Measurements from ENCODE around the gene CALM3. TPM values are rescaled to one million over a fixed set of nuclear protein-coding genes. Genes with fewer than 3 reads are reported as not detected.

Gene CALM3
- total and polyA plus RNA-seq, 2 experiments from 2014 or later = 148 to 215 TPM

GRCh38 chr19:46609511-46610412 lies 8.6 kb downstream of the CALM3 start:
- Histone ChIP-seq H2AFZ (no peak overlapping the region), H3K27me3 (ENCODE audit: insufficient read depth) (no peaks in the 10 kb centered on the region), H3K4me3 (no peak overlapping the region), H3F3A (replicated peaks; ENCODE audit: low read depth) (no peaks in the 10 kb centered on the region), H3K27ac (ENCODE audit: low read depth) (no peak overlapping the region), H3K4me1 (ENCODE audit: insufficient read depth) (no peaks in the 10 kb centered on the region), H3K79me2 (replicated peaks; ENCODE audit: insufficient read depth) (peaks cover 5% of the 10 kb centered on the region; the same call in 1 of the 2 replicates), H4K20me1 (replicated peaks; ENCODE audit: insufficient read depth) (peaks cover 4% of the 10 kb centered on the region; the same call in 1 of the 2 replicates), H3K4me2 (no peak overlapping the region), H3K9me2 (ENCODE audit: insufficient read depth) (no peaks in the 10 kb centered on the region), H3K36me3 (ENCODE audit: insufficient read depth) (peaks cover 21% of the 10 kb centered on the region; the same call in 1 of the 2 replicates)
- Mint-ChIP-seq H3K9me3 (no peaks in the 10 kb centered on the region), H3K4me1 (peaks cover 6% of the 10 kb centered on the region; the same call in 2 of the 3 replicates), H3K36me3 (ENCODE audit: low read depth) (peaks cover 40% of the 10 kb centered on the region), H3K4me3 (no peak overlapping the region; the same call in 2 of the 3 replicates), H3K27me3 (ENCODE audit: insufficient read depth, low read depth, poor library complexity) (peaks cover 9% of the 10 kb centered on the region), H3K27ac (no peak overlapping the region)
- TF ChIP-seq CREB1 (CRISPR knock-in tag; IDR thresholded peaks at IDR 0.05; ENCODE audit: low read depth) = no peak
- 0 out of 2 replicates have a peak, but pooled peaks have one; percentile 15 for TF ChIP-seq POLR2AphosphoS5 (IDR thresholded peaks at IDR 0.05; ENCODE audit: low read depth)
- DNase-seq (ENCODE audit: low spot score) (no peak), ATAC-seq (no peak)

GRCh38 chr19:46610413-46610775 lies 9.3 kb downstream of the CALM3 start:
- H3K27me3 ChIP-seq (ENCODE audit: insufficient read depth) = no peaks in the 10 kb centered on the region
- H3K27ac ChIP-seq (ENCODE audit: low read depth) = no peak overlapping the region
- H3K9me3 Mint-ChIP-seq = no peaks in the 10 kb centered on the region
- H3K36me3 ChIP-seq (ENCODE audit: insufficient read depth) = peaks cover 21% of the 10 kb centered on the region; the same call in 1 of the 2 replicates
- peaks cover 9% of the 10 kb centered on the region for H3K27me3 Mint-ChIP-seq (ENCODE audit: insufficient read depth, low read depth, poor library complexity)
- H3K4me3 Mint-ChIP-seq = no peak overlapping the region
- no peak overlapping the region for H2AFZ ChIP-seq
- no peaks in the 10 kb centered on the region for H3K9me2 ChIP-seq (ENCODE audit: insufficient read depth)
- H3K36me3 Mint-ChIP-seq (ENCODE audit: low read depth) = peaks cover 40% of the 10 kb centered on the region
- H3F3A ChIP-seq (replicated peaks; ENCODE audit: low read depth) = no peaks in the 10 kb centered on the region
- no peak overlapping the region for H3K4me2 ChIP-seq
- peaks cover 6% of the 10 kb centered on the region; the same call in 2 of the 3 replicates for H3K4me1 Mint-ChIP-seq
- no peak overlapping the region for H3K27ac Mint-ChIP-seq
- no peaks in the 10 kb centered on the region for H3K4me1 ChIP-seq (ENCODE audit: insufficient read depth)
- H3K4me3 ChIP-seq = no peak overlapping the region
- H4K20me1 ChIP-seq (replicated peaks; ENCODE audit: insufficient read depth) = peaks cover 4% of the 10 kb centered on the region; the same call in 1 of the 2 replicates
- H3K79me2 ChIP-seq (replicated peaks; ENCODE audit: insufficient read depth) = no peaks in the 10 kb centered on the region
- no peak for DNase-seq (ENCODE audit: low spot score)
- no peak for ATAC-seq
- TF ChIP-seq POLR2AphosphoS5 (IDR thresholded peaks at IDR 0.05; ENCODE audit: low read depth) (no peak), EZH2 (IDR thresholded peaks at IDR 0.05; ENCODE audit: low read depth, unreplicated experiment) (no peak), REST (IDR thresholded peaks at IDR 0.05; ENCODE audit: unreplicated experiment) (no peak), ZNF114 (CRISPR knock-in tag; IDR thresholded peaks at IDR 0.05) (no peak), JUNB (IDR thresholded peaks at IDR 0.05; ENCODE audit: unreplicated experiment) (no peak), ETS1 (IDR thresholded peaks at IDR 0.05) (no peak), CTCF (conservative IDR thresholded peaks at IDR 0.05; ENCODE audit: low read depth in 2 of 2) (no peak)

All from GM23338 (cell line).